HEK293 (cell line): Measurements from ENCODE around the gene IL1RN.

Experiments used
- ZNF558 ChIP-seq: fragments of 450-650 bp; formaldehyde crosslinking; IDR thresholded peaks from 2 replicates; pipeline ENCODE4 v1.5.1; 2016; ENCODE audit warnings: missing biosample characterization, missing genetic modification characterization
- TF ChIP-seq, protein P1 (sequence below): IDR thresholded peaks from 2 replicates; pipeline ENCODE4 v1.6.1; 2011; ENCODE audit warnings: mild to moderate bottlenecking, low read depth, low read length, borderline replicate concordance
- TF ChIP-seq, protein P2 (sequence below): fragments of 450-650 bp; formaldehyde crosslinking; IDR thresholded peaks from 2 replicates; pipeline ENCODE4 v1.5.1; 2016; ENCODE audit warnings: missing biosample characterization, missing genetic modification characterization
- TF ChIP-seq, protein P3 (sequence below): fragments of 450-650 bp; formaldehyde crosslinking; IDR thresholded peaks from 2 replicates; pipeline ENCODE4 v1.5.1; 2017; ENCODE audit warnings: missing biosample characterization, missing genetic modification characterization
- TF ChIP-seq, protein P4 (sequence below): sonication (generic); formaldehyde crosslinking; IDR thresholded peaks from 2 replicates; pipeline ENCODE4 v1.8.1; 2022; ENCODE audit warnings: mild to moderate bottlenecking, moderate library complexity, missing genetic modification reagents
- TF ChIP-seq, protein P5 (sequence below): fragments of 450-650 bp; formaldehyde crosslinking; IDR thresholded peaks from 2 replicates; pipeline ENCODE4 v1.5.1; 2016; ENCODE audit warnings: missing biosample characterization, missing genetic modification characterization, borderline replicate concordance

DNA sequence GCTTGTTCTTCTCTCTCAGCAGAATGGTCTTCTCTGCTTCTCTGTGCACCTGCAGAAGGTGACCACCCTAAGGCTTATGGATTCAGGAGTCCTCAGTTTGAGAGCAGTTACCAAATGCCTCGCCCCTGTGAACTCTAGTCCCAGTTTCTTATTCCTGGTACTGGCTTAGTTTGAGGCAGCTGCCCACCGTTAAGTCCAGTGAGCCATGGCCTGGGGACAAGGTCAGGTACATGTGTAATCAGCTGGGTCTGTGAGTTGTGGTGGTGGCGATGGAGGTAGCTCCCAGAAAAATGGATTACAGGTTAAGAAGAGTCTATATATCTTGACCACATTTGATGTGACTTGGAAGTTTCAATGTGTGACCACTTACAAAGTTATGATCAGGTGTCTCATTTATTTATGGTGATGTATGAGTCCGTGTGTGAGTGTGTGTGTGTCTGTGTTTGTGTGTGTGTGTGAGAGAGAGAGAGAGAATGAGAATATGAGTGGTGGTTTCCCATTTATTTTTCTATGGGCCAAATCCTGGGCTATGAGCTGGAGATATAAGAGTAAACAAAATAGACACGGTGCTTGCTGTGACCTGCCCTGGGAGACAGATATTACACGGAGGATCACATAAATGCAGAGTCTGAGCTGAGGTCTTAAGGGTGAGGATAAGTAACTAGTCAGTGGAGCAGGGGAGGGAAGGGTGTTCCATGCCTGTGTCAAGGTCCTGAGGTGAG, 13.0 kb upstream of the IL1RN start:
- TF ChIP-seq, protein P1, sequence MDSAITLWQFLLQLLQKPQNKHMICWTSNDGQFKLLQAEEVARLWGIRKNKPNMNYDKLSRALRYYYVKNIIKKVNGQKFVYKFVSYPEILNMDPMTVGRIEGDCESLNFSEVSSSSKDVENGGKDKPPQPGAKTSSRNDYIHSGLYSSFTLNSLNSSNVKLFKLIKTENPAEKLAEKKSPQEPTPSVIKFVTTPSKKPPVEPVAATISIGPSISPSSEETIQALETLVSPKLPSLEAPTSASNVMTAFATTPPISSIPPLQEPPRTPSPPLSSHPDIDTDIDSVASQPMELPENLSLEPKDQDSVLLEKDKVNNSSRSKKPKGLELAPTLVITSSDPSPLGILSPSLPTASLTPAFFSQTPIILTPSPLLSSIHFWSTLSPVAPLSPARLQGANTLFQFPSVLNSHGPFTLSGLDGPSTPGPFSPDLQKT = no peak
- TF ChIP-seq, protein P2, sequence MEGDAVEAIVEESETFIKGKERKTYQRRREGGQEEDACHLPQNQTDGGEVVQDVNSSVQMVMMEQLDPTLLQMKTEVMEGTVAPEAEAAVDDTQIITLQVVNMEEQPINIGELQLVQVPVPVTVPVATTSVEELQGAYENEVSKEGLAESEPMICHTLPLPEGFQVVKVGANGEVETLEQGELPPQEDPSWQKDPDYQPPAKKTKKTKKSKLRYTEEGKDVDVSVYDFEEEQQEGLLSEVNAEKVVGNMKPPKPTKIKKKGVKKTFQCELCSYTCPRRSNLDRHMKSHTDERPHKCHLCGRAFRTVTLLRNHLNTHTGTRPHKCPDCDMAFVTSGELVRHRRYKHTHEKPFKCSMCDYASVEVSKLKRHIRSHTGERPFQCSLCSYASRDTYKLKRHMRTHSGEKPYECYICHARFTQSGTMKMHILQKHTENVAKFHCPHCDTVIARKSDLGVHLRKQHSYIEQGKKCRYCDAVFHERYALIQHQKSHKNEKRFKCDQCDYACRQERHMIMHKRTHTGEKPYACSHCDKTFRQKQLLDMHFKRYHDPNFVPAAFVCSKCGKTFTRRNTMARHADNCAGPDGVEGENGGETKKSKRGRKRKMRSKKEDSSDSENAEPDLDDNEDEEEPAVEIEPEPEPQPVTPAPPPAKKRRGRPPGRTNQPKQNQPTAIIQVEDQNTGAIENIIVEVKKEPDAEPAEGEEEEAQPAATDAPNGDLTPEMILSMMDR = no peak
- TF ChIP-seq, protein P3, sequence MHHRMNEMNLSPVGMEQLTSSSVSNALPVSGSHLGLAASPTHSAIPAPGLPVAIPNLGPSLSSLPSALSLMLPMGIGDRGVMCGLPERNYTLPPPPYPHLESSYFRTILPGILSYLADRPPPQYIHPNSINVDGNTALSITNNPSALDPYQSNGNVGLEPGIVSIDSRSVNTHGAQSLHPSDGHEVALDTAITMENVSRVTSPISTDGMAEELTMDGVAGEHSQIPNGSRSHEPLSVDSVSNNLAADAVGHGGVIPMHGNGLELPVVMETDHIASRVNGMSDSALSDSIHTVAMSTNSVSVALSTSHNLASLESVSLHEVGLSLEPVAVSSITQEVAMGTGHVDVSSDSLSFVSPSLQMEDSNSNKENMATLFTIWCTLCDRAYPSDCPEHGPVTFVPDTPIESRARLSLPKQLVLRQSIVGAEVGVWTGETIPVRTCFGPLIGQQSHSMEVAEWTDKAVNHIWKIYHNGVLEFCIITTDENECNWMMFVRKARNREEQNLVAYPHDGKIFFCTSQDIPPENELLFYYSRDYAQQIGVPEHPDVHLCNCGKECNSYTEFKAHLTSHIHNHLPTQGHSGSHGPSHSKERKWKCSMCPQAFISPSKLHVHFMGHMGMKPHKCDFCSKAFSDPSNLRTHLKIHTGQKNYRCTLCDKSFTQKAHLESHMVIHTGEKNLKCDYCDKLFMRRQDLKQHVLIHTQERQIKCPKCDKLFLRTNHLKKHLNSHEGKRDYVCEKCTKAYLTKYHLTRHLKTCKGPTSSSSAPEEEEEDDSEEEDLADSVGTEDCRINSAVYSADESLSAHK = no peak
- TF ChIP-seq, protein P4, sequence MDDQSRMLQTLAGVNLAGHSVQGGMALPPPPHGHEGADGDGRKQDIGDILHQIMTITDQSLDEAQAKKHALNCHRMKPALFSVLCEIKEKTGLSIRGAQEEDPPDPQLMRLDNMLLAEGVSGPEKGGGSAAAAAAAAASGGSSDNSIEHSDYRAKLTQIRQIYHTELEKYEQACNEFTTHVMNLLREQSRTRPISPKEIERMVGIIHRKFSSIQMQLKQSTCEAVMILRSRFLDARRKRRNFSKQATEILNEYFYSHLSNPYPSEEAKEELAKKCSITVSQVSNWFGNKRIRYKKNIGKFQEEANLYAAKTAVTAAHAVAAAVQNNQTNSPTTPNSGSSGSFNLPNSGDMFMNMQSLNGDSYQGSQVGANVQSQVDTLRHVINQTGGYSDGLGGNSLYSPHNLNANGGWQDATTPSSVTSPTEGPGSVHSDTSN (CRISPR knock-in tag) = no peak
- no peak for TF ChIP-seq ZNF558
- TF ChIP-seq, protein P5, sequence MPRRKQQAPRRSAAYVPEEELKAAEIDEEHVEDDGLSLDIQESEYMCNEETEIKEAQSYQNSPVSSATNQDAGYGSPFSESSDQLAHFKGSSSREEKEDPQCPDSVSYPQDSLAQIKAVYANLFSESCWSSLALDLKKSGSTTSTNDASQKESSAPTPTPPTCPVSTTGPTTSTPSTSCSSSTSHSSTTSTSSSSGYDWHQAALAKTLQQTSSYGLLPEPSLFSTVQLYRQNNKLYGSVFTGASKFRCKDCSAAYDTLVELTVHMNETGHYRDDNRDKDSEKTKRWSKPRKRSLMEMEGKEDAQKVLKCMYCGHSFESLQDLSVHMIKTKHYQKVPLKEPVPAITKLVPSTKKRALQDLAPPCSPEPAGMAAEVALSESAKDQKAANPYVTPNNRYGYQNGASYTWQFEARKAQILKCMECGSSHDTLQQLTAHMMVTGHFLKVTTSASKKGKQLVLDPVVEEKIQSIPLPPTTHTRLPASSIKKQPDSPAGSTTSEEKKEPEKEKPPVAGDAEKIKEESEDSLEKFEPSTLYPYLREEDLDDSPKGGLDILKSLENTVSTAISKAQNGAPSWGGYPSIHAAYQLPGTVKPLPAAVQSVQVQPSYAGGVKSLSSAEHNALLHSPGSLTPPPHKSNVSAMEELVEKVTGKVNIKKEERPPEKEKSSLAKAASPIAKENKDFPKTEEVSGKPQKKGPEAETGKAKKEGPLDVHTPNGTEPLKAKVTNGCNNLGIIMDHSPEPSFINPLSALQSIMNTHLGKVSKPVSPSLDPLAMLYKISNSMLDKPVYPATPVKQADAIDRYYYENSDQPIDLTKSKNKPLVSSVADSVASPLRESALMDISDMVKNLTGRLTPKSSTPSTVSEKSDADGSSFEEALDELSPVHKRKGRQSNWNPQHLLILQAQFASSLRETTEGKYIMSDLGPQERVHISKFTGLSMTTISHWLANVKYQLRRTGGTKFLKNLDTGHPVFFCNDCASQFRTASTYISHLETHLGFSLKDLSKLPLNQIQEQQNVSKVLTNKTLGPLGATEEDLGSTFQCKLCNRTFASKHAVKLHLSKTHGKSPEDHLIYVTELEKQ = no peak
